GM19372 (cell line): ENCODE data around the gene IFI44L.

Experiments
- ATAC-seq: cut with Tn5 transposase; IDR thresholded peaks from one replicate; pipeline ENCODE4 v1.9.1; 2021; ENCODE audit warnings: mild to moderate bottlenecking, low read depth, moderate library complexity; ENCODE audit not compliant: unreplicated experiment

Gene IFI44L

GRCh38 chr1:78682496-78682895 is 62.2 kb downstream of the IFI44L start:
- no peak for ATAC-seq

DNA sequence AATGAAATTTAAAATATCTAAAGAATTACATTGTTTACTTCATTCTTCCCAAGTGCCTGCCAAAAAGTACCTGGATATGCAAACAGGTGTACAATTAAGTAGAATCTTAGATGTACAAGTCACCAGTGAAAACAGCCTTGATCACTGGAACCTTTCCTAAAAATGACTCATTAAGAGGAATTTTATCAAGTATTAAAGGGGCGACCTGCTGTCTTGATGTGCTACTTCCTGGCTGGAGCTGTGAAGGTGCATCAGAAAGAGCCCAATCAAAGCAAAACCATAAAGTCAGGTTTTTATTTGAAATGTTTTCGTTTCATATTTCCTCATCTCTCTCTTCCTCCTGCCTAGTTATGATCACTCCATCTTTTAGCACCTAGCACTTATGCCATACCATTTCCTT is 62.8 kb downstream of the IFI44L start:
- no peak for ATAC-seq

- no peak for ATAC-seq
Measured at GRCh38 chr1:78687315-78687714, 67.1 kb downstream of the IFI44L start.

- ATAC-seq = no peak
Measured at GRCh38 chr1:78687914-78688313, 67.7 kb downstream of the IFI44L start.

DNA sequence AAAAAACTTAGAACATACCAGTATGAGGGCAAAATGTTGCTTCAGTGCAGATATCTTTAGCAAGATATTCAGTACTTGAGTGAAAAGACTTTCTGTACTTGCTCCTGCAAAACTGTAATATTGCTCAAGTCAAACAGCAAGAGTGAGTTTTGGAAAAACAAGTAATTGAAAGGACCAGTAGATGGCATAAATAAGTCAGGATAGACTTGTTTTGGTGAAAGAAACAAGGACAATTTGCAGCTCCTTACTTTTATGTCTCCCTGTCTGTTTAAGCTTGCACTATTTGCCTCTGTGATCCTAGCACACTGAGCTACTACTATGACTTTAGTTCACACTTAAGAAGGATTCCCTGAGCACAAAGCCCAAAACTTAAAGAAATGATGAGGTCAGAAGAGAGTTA is 68.4 kb downstream of the IFI44L start:
- no peak for ATAC-seq

- no peak for ATAC-seq
Measured at GRCh38 chr1:78690516-78690915, 70.3 kb downstream of the IFI44L start.

DNA sequence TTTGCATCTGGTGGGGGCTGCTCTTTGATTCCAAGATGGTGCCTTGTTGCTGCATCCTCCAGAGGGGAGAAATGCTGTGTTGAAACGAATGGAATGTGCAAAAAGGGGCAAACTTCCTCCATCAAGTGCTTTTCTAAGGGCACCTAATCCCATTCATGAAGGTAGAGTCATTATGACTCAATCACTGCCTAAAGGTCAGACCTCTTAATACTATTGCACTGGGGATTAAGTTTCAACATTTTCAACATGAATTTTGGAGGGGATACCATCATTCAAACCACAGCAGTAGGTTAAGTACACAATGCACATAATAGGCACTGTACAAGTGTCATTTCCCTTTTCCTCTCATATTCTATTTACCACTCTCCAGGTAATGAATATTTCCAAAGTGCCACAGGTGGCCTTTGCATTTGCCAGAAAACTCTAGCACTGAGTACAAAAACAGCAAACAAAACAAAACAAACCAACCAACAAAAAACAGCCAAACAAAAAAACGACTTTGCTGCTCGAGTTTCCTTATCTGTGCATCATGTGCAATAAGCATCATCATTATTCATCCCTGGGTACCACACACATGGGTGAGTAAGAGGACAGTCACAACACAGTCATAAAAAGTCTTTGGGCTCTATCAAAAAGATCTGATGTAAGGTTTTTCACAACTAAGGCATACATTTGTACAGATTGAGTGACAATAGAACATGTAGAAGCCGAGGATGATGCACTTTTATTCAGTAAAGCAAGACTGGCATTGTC is 71.9 kb downstream of the IFI44L start:
- ATAC-seq = no peak
